HepG2 (cell line): ENCODE measurements around the gene ZBTB4. TPM values are rescaled to one million over a fixed set of nuclear protein-coding genes. Genes with fewer than 3 reads are reported as not detected.
A peak's percentile ranks its signal among the peaks of the same experiment; 100 is the strongest.

Source experiments
- CEBPB ChIP-seq: IDR thresholded peaks from 2 replicates; pipeline ENCODE4 v1.6.1; 2011; ENCODE audit warnings: low read depth, low read length, improper control_type of control experiment, borderline replicate concordance
- MYPOP ChIP-seq: sonication (generic); formaldehyde crosslinking; IDR thresholded peaks from 2 replicates; pipeline ENCODE4 v1.8.1; 2023; ENCODE audit warnings: mild to moderate bottlenecking, moderate library complexity, missing genetic modification reagents
- PRDM4 ChIP-seq: sonication (generic); formaldehyde crosslinking; IDR thresholded peaks from 2 replicates; pipeline ENCODE4 v1.9.0; 2021; ENCODE audit warnings: missing genetic modification reagents, borderline replicate concordance
- REL ChIP-seq: sonication (generic); formaldehyde crosslinking; conservative IDR thresholded peaks from 2 replicates; pipeline ENCODE4 v1.8.0; 2022; ENCODE audit warnings: mild to moderate bottlenecking, missing genetic modification reagents, moderate library complexity
- SOX6 ChIP-seq, 2 experiments: fragments of 450-650 bp in 1 of 2; sonication (generic) in 1 of 2; formaldehyde crosslinking in 1 of 2; IDR thresholded peaks; 2 replicates each; pipeline versions ENCODE4 v1.4.0 to v1.6.1; 2017 to 2020; ENCODE audit warnings: antibody characterized with exemption in 1 of 2, mild to moderate bottlenecking in 1 of 2, missing genetic modification reagents in 1 of 2
- ZMYM2 ChIP-seq: sonication (generic); formaldehyde crosslinking; IDR thresholded peaks from 2 replicates; pipeline ENCODE4 v1.8.0; 2022; ENCODE audit warnings: mild to moderate bottlenecking, missing genetic modification reagents
- ZNF230 ChIP-seq: sonication (generic); formaldehyde crosslinking; IDR thresholded peaks from 2 replicates; pipeline ENCODE4 v1.4.0; 2020; ENCODE audit warnings: mild to moderate bottlenecking, missing genetic modification reagents
- ZNF318 ChIP-seq: sonication (generic); formaldehyde crosslinking; IDR thresholded peaks from 2 replicates; pipeline ENCODE4 v1.4.0; 2020; ENCODE audit warnings: mild to moderate bottlenecking, missing genetic modification reagents
- ZNF703 ChIP-seq: sonication (generic); formaldehyde crosslinking; IDR thresholded peaks from 2 replicates; pipeline ENCODE4 v1.5.1; 2020; ENCODE audit warnings: missing genetic modification reagents, mild to moderate bottlenecking, moderate library complexity, borderline replicate concordance
- polyA plus RNA-seq, 8 experiments: library from polyadenylated mRNA; depleted of rRNA in 3 of 8; stranded (reverse) in 7 of 8; unstranded in 1 of 8; fragments of >200 nt; fragmentation: Illumina TruSeq in 4 of 8; extraction: Trizol in 4 of 8; gene quantifications; 2 replicates each; pipeline versions ENCODE4 v1.2.1 to v1.2.3, GENCODE V29; 2011 to 2016; ENCODE audit warnings: low read depth in 4 of 8, missing spikeins in 1 of 8, mixed read lengths in 1 of 8; ENCODE audit not compliant: insufficient read depth in 1 of 8
- total RNA-seq, 5 experiments: library from RNA; depleted of rRNA; stranded (reverse); fragments of >200 nt; fragmentation: Illumina TruSeq; extraction: Trizol; gene quantifications; 2 replicates each; pipeline ENCODE4 v1.2.3, GENCODE V29; 2016; ENCODE audit warnings: low read depth in 1 of 5
- TF ChIP-seq, protein P1 (sequence below): sonication (generic); formaldehyde crosslinking; IDR thresholded peaks from 2 replicates; pipeline ENCODE4 v1.4.0; 2020; ENCODE audit warnings: mild to moderate bottlenecking, missing genetic modification reagents
- TF ChIP-seq, protein P2 (sequence below): IDR thresholded peaks from 2 replicates; pipeline ENCODE4 v1.6.1; 2012; ENCODE audit warnings: low read depth, low read length, improper control_type of control experiment

The ZBTB4 gene
- total and polyA plus RNA-seq, 2 of the 13 experiments (the other 11 are each of a cell fraction or from before 2014, with no cell fraction given) = 4.3 to 7.4 TPM

DNA sequence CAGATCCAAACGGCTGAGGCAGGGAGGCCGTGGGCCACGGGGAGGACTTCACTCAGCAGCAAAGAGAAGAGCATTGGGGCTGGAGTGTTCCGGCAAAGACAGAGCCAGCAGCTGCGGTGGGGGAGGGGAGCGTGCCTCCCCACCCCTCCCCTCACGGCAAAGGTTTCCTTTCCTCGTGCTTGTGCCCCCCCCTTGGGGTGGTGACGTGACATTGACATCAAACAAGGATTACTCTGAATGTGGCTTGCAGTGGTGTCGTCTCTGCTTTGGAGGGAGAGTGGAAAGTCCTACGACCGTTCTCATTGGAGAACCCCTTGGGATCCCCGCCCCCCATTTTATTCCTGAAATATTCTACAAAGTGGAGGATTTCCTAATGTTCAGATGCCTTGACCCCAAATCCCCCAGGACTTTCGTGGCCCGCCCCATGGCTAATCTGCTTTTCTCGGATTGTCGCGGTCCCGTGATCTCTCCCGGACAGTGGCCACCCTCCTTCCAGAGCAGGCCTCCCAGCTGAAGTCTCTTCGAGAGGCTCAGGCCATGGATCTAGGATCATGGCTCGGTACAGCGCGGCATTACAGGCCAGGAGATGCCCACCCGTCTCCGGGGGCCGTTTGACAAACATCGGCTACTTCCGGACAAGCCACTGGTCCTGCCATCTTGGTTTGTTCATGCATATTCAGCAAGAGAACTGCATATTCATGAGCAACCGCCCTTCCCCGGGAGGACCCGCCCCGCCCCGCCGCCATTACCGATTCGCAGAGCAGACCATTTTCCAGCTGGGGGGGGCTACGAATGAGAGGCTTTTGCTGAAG, 4.0 kb upstream of the ZBTB4 start (continued):
- TF ChIP-seq, protein P1, sequence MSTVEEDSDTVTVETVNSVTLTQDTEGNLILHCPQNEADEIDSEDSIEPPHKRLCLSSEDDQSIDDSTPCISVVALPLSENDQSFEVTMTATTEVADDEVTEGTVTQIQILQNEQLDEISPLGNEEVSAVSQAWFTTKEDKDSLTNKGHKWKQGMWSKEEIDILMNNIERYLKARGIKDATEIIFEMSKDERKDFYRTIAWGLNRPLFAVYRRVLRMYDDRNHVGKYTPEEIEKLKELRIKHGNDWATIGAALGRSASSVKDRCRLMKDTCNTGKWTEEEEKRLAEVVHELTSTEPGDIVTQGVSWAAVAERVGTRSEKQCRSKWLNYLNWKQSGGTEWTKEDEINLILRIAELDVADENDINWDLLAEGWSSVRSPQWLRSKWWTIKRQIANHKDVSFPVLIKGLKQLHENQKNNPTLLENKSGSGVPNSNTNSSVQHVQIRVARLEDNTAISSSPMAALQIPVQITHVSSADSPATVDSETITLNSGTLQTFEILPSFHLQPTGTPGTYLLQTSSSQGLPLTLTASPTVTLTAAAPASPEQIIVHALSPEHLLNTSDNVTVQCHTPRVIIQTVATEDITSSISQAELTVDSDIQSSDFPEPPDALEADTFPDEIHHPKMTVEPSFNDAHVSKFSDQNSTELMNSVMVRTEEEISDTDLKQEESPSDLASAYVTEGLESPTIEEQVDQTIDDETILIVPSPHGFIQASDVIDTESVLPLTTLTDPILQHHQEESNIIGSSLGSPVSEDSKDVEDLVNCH (CRISPR knock-in tag) = no peak
- TF ChIP-seq REL (CRISPR knock-in tag) = no peak
- no peak for TF ChIP-seq ZNF318
- no peak for TF ChIP-seq SOX6 (IDR thresholded peaks at IDR 0.05)
- TF ChIP-seq SOX6 (CRISPR knock-in tag; IDR thresholded peaks at IDR 0.05) = peak; percentile 28; the same call in 1 of the 2 replicates
- no peak for TF ChIP-seq CEBPB
- no peak for TF ChIP-seq ZMYM2 (CRISPR knock-in tag)
- TF ChIP-seq, protein P2, sequence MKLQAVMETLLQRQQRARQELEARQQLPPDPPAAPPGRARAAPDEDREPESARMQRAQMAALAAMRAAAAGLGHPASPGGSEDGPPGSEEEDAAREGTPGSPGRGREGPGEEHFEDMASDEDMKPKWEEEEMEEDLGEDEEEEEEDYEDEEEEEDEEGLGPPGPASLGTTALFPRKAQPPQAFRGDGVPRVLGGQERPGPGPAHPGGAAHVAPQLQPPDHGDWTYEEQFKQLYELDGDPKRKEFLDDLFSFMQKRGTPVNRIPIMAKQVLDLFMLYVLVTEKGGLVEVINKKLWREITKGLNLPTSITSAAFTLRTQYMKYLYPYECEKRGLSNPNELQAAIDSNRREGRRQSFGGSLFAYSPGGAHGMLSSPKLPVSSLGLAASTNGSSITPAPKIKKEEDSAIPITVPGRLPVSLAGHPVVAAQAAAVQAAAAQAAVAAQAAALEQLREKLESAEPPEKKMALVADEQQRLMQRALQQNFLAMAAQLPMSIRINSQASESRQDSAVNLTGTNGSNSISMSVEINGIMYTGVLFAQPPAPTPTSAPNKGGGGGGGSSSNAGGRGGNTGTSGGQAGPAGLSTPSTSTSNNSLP = no peak
- TF ChIP-seq PRDM4 (CRISPR knock-in tag) = no peak
- TF ChIP-seq ZNF703 (CRISPR knock-in tag) = no peak
- peak; percentile 2; the same call in 1 of the 2 replicates for TF ChIP-seq MYPOP (CRISPR knock-in tag)
- TF ChIP-seq ZNF230 (CRISPR knock-in tag) = no peak
